IMR-90 (cell line): ENCODE results near the gene PTPRF. TPM values are rescaled to one million over a fixed set of nuclear protein-coding genes. Genes with fewer than 3 reads are reported as not detected.

ENCODE experiments used
- ATAC-seq: fragments of 200-7000 bp; cut with Tn5 transposase; 2 replicates; pipeline ENCODE4 v1.9.1; 2020; ENCODE audit warnings: low read depth, mild to moderate bottlenecking, moderate library complexity
- BruUV-seq: library from RNA; stranded (reverse); fragments of 400-500 nt; replicated peaks from 2 replicates; lab custom pipeline; 2021; lab: Mats Ljungman, UMichigan
- CTCF ChIA-PET: fragments of 300-600 bp; formaldehyde crosslinking; extraction: SDS; loops from one replicate; lab custom pipeline; 2021; ENCODE audit warnings: antibody characterized with exemption; lab: Yijun Ruan, JAX
- POLR2A ChIA-PET: fragments of 300-600 bp; sonication (Branson Sonifier 250); formaldehyde crosslinking; loops from one replicate; lab custom pipeline; 2022; ENCODE audit warnings: antibody characterized with exemption; ENCODE audit not compliant: unreplicated experiment; lab: Charles Lee
- DNase-seq: peaks from one replicate; pipeline ENCODE4 v3.0.0; 2013
- H2AFZ ChIP-seq: replicated peaks from 2 replicates; pipeline ENCODE3; 2013; ENCODE audit warnings: low read length, mild to moderate bottlenecking; ENCODE audit not compliant: poor library complexity
- H2AK5ac ChIP-seq: 2 replicates; pipeline ENCODE4 v1.6.1; 2013; ENCODE audit warnings: low read depth, low read length, inconsistent platforms
- H2AK9ac ChIP-seq: replicated peaks from 2 replicates; pipeline ENCODE3; 2013; ENCODE audit warnings: mild to moderate bottlenecking, low read depth, low read length, moderate library complexity; ENCODE audit not compliant: poor library complexity
- H2BK120ac ChIP-seq: 2 replicates; pipeline ENCODE4 v1.6.1; 2013; ENCODE audit warnings: low read depth, low read length, inconsistent platforms
- H2BK15ac ChIP-seq: 3 replicates; pipeline ENCODE4 v1.6.1; 2013; ENCODE audit warnings: low read depth, low read length, inconsistent platforms
- H2BK20ac ChIP-seq: 2 replicates; pipeline ENCODE4 v1.6.1; 2013; ENCODE audit warnings: low read depth, mild to moderate bottlenecking, inconsistent platforms, low read length, moderate library complexity
- H2BK5ac ChIP-seq: 2 replicates; pipeline ENCODE4 v1.6.1; 2013; ENCODE audit warnings: mild to moderate bottlenecking, low read depth, low read length, inconsistent platforms; ENCODE audit not compliant: poor library complexity, severe bottlenecking
- H3K14ac ChIP-seq: replicated peaks from 2 replicates; pipeline ENCODE4 v1.6.1; 2013; ENCODE audit warnings: low read depth, low read length, inconsistent platforms
- H3K18ac ChIP-seq: 2 replicates; pipeline ENCODE4 v1.6.1; 2013; ENCODE audit warnings: low read depth, low read length, control low read depth
- H3K23ac ChIP-seq: 2 replicates; pipeline ENCODE4 v1.6.1; 2013; ENCODE audit warnings: low read depth, low read length, inconsistent platforms
- H3K27ac ChIP-seq: 2 replicates; pipeline ENCODE4 v1.5.1; 2013; ENCODE audit warnings: mild to moderate bottlenecking, control low read depth, low read length; ENCODE audit not compliant: insufficient read depth
- H3K27me3 ChIP-seq: 2 replicates; pipeline ENCODE4 v1.6.1; 2013; ENCODE audit warnings: low read length; ENCODE audit not compliant: control insufficient read depth, insufficient read depth
- H3K36me3 ChIP-seq: 2 replicates; pipeline ENCODE4 v1.6.1; 2013; ENCODE audit warnings: low read length, mixed read lengths; ENCODE audit not compliant: control insufficient read depth, insufficient read depth
- H3K4ac ChIP-seq: 2 replicates; pipeline ENCODE4 v1.6.1; 2013; ENCODE audit warnings: low read depth, low read length, inconsistent platforms
- H3K4me1 ChIP-seq: 2 replicates; pipeline ENCODE4 v1.6.1; 2013; ENCODE audit warnings: low read length, mixed read lengths; ENCODE audit not compliant: control insufficient read depth, insufficient read depth
- H3K4me2 ChIP-seq: 2 replicates; pipeline ENCODE4 v1.6.1; 2013; ENCODE audit warnings: low read depth, mild to moderate bottlenecking, control low read depth, low read length, moderate library complexity
- H3K4me3 ChIP-seq: 2 replicates; pipeline ENCODE4 v1.5.1; 2013; ENCODE audit warnings: low read depth, mild to moderate bottlenecking, control low read depth, low read length, moderate library complexity; ENCODE audit not compliant: insufficient read depth
- H3K56ac ChIP-seq: 2 replicates; pipeline ENCODE4 v1.6.1; 2013; ENCODE audit warnings: low read length, inconsistent platforms; ENCODE audit not compliant: insufficient read depth; ENCODE audit errors: extremely low read depth
- H3K79me1 ChIP-seq, 2 experiments: 2 replicates each; pipeline ENCODE4 v1.6.1; 2013; ENCODE audit warnings: low read length in 2 of 2, inconsistent platforms in 1 of 2, low read depth in 1 of 2
- H3K9ac ChIP-seq: 2 replicates; pipeline ENCODE4 v1.6.1; 2013; ENCODE audit warnings: low read depth, low read length, control low read depth
- H3K9me1 ChIP-seq: 2 replicates; pipeline ENCODE4 v1.6.1; 2013; ENCODE audit warnings: low read length, inconsistent platforms; ENCODE audit not compliant: insufficient read depth
- H3K9me3 ChIP-seq: 2 replicates; pipeline ENCODE4 v1.6.1; 2013; ENCODE audit warnings: low read length; ENCODE audit not compliant: control insufficient read depth, insufficient read depth
- H4K20me1 ChIP-seq: 2 replicates; pipeline ENCODE4 v1.6.1; 2013; ENCODE audit warnings: low read length, inconsistent platforms; ENCODE audit not compliant: insufficient read depth
- H4K5ac ChIP-seq: 2 replicates; pipeline ENCODE4 v1.6.1; 2013; ENCODE audit warnings: mild to moderate bottlenecking, low read depth, low read length, control low read depth
- H4K8ac ChIP-seq, 2 experiments: 2 replicates each; pipeline ENCODE4 v1.6.1; 2013; ENCODE audit warnings: low read depth in 2 of 2, low read length in 2 of 2, control low read depth in 1 of 2, inconsistent platforms in 1 of 2
- H4K91ac ChIP-seq: 2 replicates; pipeline ENCODE4 v1.6.1; 2013; ENCODE audit warnings: low read depth, low read length, inconsistent platforms; ENCODE audit not compliant: insufficient read depth
- BHLHE40 ChIP-seq: fragments of 150-350 bp; IDR thresholded peaks from 2 replicates; pipeline ENCODE4 v1.6.1; 2016; ENCODE audit warnings: mild to moderate bottlenecking, low read depth, low read length
- CEBPB ChIP-seq: IDR thresholded peaks from 2 replicates; pipeline ENCODE4 v1.6.1; 2012; ENCODE audit warnings: low read depth, low read length, improper control_type of control experiment
- CHD1 ChIP-seq: IDR thresholded peaks from 2 replicates; pipeline ENCODE4 v1.6.1; 2012; ENCODE audit warnings: low read depth, low read length, improper control_type of control experiment
- FOS ChIP-seq: fragments of 150-350 bp; IDR thresholded peaks from 2 replicates; pipeline ENCODE4 v1.6.1; 2016; ENCODE audit warnings: low read depth, low read length
- MAFK ChIP-seq: IDR thresholded peaks from 2 replicates; pipeline ENCODE4 v1.6.1; 2012; ENCODE audit warnings: low read depth, low read length, improper control_type of control experiment
- MAZ ChIP-seq: IDR thresholded peaks from 2 replicates; pipeline ENCODE4 v1.6.1; 2012; ENCODE audit warnings: low read depth, mild to moderate bottlenecking, low read length, improper control_type of control experiment, moderate library complexity, borderline replicate concordance
- MXI1 ChIP-seq: IDR thresholded peaks from 2 replicates; pipeline ENCODE4 v1.6.1; 2012; ENCODE audit warnings: low read depth, mild to moderate bottlenecking, low read length, moderate library complexity, borderline replicate concordance
- NFE2L2 ChIP-seq: fragments of 150-350 bp; IDR thresholded peaks from 2 replicates; pipeline ENCODE4 v1.6.1; 2016; ENCODE audit warnings: low read depth, mild to moderate bottlenecking, low read length
- RAD21 ChIP-seq: IDR thresholded peaks from 2 replicates; pipeline ENCODE4 v1.6.1; 2012; ENCODE audit warnings: low read length, improper control_type of control experiment
- RCOR1 ChIP-seq: IDR thresholded peaks from 2 replicates; pipeline ENCODE4 v1.6.1; 2012; ENCODE audit warnings: mild to moderate bottlenecking, low read length, improper control_type of control experiment; ENCODE audit not compliant: insufficient replicate concordance
- RFX5 ChIP-seq: IDR thresholded peaks from 2 replicates; pipeline ENCODE4 v1.8.0; 2012; ENCODE audit warnings: low read depth, mild to moderate bottlenecking, low read length, moderate library complexity
- SMC3 ChIP-seq: fragments of 150-350 bp; IDR thresholded peaks from 2 replicates; pipeline ENCODE4 v1.6.1; 2016; ENCODE audit warnings: low read depth, mild to moderate bottlenecking, antibody characterized with exemption, low read length, moderate library complexity
- WGBS, 2 experiments: methylation state at CpG; one replicate each; pipeline versions ENCODE4 v1.1.5 to v1.1.7; 2013; ENCODE audit warnings: missing lambda C conversion rate in 2 of 2; ENCODE audit not compliant: insufficient read length in 1 of 2; ENCODE audit errors: extremely low coverage in 2 of 2; 5-methylcytosine and 5-hydroxymethylcytosine counted together
- dilution Hi-C: fragments of 300-500 bp; cut with HindIII; formaldehyde crosslinking; loops from one replicate; pipeline ENCODE4 v1.14.3; 2018; ENCODE audit warnings: low sequenced_read_pairs; ENCODE audit not compliant: unreplicated experiment
- in situ Hi-C: fragments of 300-500 bp; cut with MboI; formaldehyde crosslinking; loops from 3 replicates; pipeline ENCODE4 v1.14.3; 2019; ENCODE audit warnings: low sequenced_read_pairs, inconsistent platforms, mixed read lengths
- intact Hi-C: fragments of 100-400 bp; cut with micrococcal nuclease; formaldehyde crosslinking; loops from 2 replicates; pipeline ENCODE4 v1.10.0; 2022
- polyA plus RNA-seq, 3 experiments: library from polyadenylated mRNA; depleted of rRNA; stranded (reverse); fragments of >200 nt; gene quantifications; 2 replicates each; pipeline ENCODE4 v1.2.3, GENCODE V29; 2012; ENCODE audit warnings: low replicate concordance in 1 of 3
- total RNA-seq: library from RNA; depleted of rRNA; stranded (reverse); fragments of >200 nt; gene quantifications from 2 replicates; pipeline ENCODE4 v1.2.3, GENCODE V29; 2012
- TF ChIP-seq, protein P1 (sequence below): fragments of 150-350 bp; IDR thresholded peaks from 2 replicates; pipeline ENCODE4 v1.6.1; 2017; ENCODE audit warnings: mild to moderate bottlenecking, antibody characterized with exemption, low read length, low read depth
- TF ChIP-seq, protein P2 (sequence below): fragments of 150-350 bp; IDR thresholded peaks from 2 replicates; pipeline ENCODE4 v1.6.1; 2016; ENCODE audit warnings: low read depth, mild to moderate bottlenecking, low read length, moderate library complexity, borderline replicate concordance
- TF ChIP-seq, protein P3 (sequence below): conservative IDR thresholded peaks from 2 replicates; pipeline ENCODE4 v1.5.1; 2012; ENCODE audit warnings: mild to moderate bottlenecking, low read depth, low read length, improper control_type of control experiment

The PTPRF gene
- total and polyA plus RNA-seq, 2 of the 4 experiments (the other 2 are of a cell fraction): 25.8 to 92.3 TPM

DNA sequence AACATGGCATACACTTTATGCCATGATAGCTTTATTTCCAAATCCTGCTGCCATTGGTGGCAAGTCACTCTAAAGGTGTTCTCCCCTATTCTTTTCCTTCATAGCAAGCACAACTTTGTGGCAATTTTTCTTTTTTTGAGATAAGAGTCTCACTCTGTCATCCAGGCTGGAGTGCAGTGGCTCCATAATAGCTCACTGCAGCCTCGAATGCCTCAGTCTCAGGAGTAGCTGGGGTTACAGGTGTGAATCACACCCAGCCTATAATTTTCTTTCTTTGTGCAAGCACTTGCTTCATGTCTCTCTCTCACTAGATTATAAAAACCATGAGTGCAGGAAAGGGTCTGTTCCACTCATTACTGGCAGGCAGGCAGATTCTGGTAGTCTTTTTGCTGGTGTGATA is 113.9 kb downstream of the PTPRF start:
- no CpG with 5 or more reads among the region's 1 CpG for WGBS, 2 experiments
- ATAC-seq (no peak), DNase-seq (no peak)
- Histone ChIP-seq H3K79me1 (no peaks in the 10 kb centered on the region), H3K27me3 (no peaks in the 10 kb centered on the region), H4K91ac (no peak overlapping the region), H3K23ac (no peak overlapping the region), H3K4me2 (no peak overlapping the region), H2BK120ac (no peak overlapping the region), H3K36me3 (no peaks in the 10 kb centered on the region), H3K4ac (no peak overlapping the region), H4K5ac (no peak overlapping the region), H4K20me1 (no peaks in the 10 kb centered on the region), H3K18ac (no peak overlapping the region), H4K8ac (no peak overlapping the region), H2BK15ac (no peak overlapping the region), H3K9me3 (no peaks in the 10 kb centered on the region), H3K4me3 (no peak overlapping the region), H3K14ac (no peak overlapping the region), H3K9ac (no peak overlapping the region), H2BK20ac (no peak overlapping the region), H2AFZ (no peak overlapping the region), H3K56ac (no peak overlapping the region), H2AK9ac (no peak overlapping the region), H3K4me1 (peaks cover 2% of the 10 kb centered on the region; the same call in 1 of the 2 replicates), H3K27ac (no peak overlapping the region), H2BK5ac (no peak overlapping the region), H3K9me1 (no peaks in the 10 kb centered on the region), H2AK5ac (no peak overlapping the region)
- TF ChIP-seq SMC3 (no peak), RCOR1 (no peak), FOS (no peak), CHD1 (no peak), RFX5 (no peak), BHLHE40 (no peak), MAZ (no peak), RAD21 (no peak), NFE2L2 (no peak), MXI1 (no peak), CEBPB (no peak), MAFK (no peak)
- TF ChIP-seq, protein P1, sequence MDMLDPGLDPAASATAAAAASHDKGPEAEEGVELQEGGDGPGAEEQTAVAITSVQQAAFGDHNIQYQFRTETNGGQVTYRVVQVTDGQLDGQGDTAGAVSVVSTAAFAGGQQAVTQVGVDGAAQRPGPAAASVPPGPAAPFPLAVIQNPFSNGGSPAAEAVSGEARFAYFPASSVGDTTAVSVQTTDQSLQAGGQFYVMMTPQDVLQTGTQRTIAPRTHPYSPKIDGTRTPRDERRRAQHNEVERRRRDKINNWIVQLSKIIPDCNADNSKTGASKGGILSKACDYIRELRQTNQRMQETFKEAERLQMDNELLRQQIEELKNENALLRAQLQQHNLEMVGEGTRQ: no peak
- TF ChIP-seq, protein P2, sequence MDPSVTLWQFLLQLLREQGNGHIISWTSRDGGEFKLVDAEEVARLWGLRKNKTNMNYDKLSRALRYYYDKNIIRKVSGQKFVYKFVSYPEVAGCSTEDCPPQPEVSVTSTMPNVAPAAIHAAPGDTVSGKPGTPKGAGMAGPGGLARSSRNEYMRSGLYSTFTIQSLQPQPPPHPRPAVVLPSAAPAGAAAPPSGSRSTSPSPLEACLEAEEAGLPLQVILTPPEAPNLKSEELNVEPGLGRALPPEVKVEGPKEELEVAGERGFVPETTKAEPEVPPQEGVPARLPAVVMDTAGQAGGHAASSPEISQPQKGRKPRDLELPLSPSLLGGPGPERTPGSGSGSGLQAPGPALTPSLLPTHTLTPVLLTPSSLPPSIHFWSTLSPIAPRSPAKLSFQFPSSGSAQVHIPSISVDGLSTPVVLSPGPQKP: no peak
- TF ChIP-seq, protein P3, sequence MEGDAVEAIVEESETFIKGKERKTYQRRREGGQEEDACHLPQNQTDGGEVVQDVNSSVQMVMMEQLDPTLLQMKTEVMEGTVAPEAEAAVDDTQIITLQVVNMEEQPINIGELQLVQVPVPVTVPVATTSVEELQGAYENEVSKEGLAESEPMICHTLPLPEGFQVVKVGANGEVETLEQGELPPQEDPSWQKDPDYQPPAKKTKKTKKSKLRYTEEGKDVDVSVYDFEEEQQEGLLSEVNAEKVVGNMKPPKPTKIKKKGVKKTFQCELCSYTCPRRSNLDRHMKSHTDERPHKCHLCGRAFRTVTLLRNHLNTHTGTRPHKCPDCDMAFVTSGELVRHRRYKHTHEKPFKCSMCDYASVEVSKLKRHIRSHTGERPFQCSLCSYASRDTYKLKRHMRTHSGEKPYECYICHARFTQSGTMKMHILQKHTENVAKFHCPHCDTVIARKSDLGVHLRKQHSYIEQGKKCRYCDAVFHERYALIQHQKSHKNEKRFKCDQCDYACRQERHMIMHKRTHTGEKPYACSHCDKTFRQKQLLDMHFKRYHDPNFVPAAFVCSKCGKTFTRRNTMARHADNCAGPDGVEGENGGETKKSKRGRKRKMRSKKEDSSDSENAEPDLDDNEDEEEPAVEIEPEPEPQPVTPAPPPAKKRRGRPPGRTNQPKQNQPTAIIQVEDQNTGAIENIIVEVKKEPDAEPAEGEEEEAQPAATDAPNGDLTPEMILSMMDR: no peak
- ChIA-PET CTCF (no interaction called here), POLR2A (no interaction called here)
- in situ Hi-C loops (no loop called here), dilution Hi-C loops (no loop called here), intact Hi-C loops (no loop called here)
- BruUV-seq: no TSS peak
